Astrocyte (in vitro differentiated cells and primary cell): ENCODE measurements around the gene MYO15A. TPM values are rescaled to one million over a fixed set of nuclear protein-coding genes. Genes with fewer than 3 reads are reported as not detected.

Experiments
- DNase-seq: peaks from one replicate; pipeline ENCODE4 v3.0.0-alpha.2; 2010; ENCODE audit warnings: low read depth
- FAIRE-seq: peaks from 2 replicates; lab custom pipeline; 2011; peaks lifted over from hg19 to GRCh38; lab: Jason Lieb, UNC
- H2AFZ ChIP-seq: 2 replicates; pipeline ENCODE4 v1.6.0; 2012; ENCODE audit warnings: low read depth, low read length, inconsistent platforms
- H3K27ac ChIP-seq: 2 replicates; pipeline ENCODE4 v1.5.1; 2011; ENCODE audit warnings: low read depth, low read length, inconsistent platforms
- H3K27me3 ChIP-seq: 2 replicates; pipeline ENCODE4 v1.6.0; 2011; ENCODE audit warnings: low read length, inconsistent platforms; ENCODE audit not compliant: insufficient read depth
- H3K36me3 ChIP-seq: 2 replicates; pipeline ENCODE4 v1.5.1; 2011; ENCODE audit warnings: low read length, inconsistent platforms; ENCODE audit not compliant: insufficient read depth
- H3K4me1 ChIP-seq: 2 replicates; pipeline ENCODE4 v1.5.1; 2011; ENCODE audit warnings: low read length, inconsistent platforms; ENCODE audit not compliant: insufficient read depth
- H3K4me2 ChIP-seq: 2 replicates; pipeline ENCODE4 v1.6.0; 2012; ENCODE audit warnings: low read length, inconsistent platforms
- H3K4me3 ChIP-seq: 2 replicates; pipeline ENCODE4 v1.5.1; 2011; ENCODE audit warnings: low read depth, mild to moderate bottlenecking, low read length, inconsistent platforms; ENCODE audit not compliant: insufficient read depth
- H3K79me2 ChIP-seq: 2 replicates; pipeline ENCODE4 v1.6.0; 2012; ENCODE audit warnings: mild to moderate bottlenecking, low read length, inconsistent platforms; ENCODE audit not compliant: insufficient read depth
- H3K9ac ChIP-seq: 2 replicates; pipeline ENCODE4 v1.6.0; 2012; ENCODE audit warnings: mild to moderate bottlenecking, low read length, inconsistent platforms
- H3K9me3 ChIP-seq: 2 replicates; pipeline ENCODE4 v1.5.1; 2012; ENCODE audit warnings: low read depth, mild to moderate bottlenecking, low read length, inconsistent platforms; ENCODE audit not compliant: insufficient read depth
- H4K20me1 ChIP-seq: 2 replicates; pipeline ENCODE4 v1.6.0; 2012; ENCODE audit warnings: low read length, inconsistent platforms; ENCODE audit not compliant: insufficient read depth
- H3K27ac Mint-ChIP-seq: one replicate; pipeline ENCODE4 v1.8.0; 2021; ENCODE audit warnings: mild to moderate bottlenecking, mixed read lengths; ENCODE audit not compliant: unreplicated experiment
- H3K27me3 Mint-ChIP-seq: one replicate; pipeline ENCODE4 v1.8.0; 2021; ENCODE audit warnings: low read depth, mixed read lengths; ENCODE audit not compliant: unreplicated experiment
- H3K36me3 Mint-ChIP-seq: one replicate; pipeline ENCODE4 v1.8.0; 2021; ENCODE audit warnings: low read depth, mixed read lengths; ENCODE audit not compliant: unreplicated experiment
- H3K4me1 Mint-ChIP-seq: one replicate; pipeline ENCODE4 v1.8.0; 2021; ENCODE audit warnings: low read depth, mixed read lengths; ENCODE audit not compliant: unreplicated experiment
- H3K4me3 Mint-ChIP-seq: one replicate; pipeline ENCODE4 v1.8.0; 2021; ENCODE audit warnings: mild to moderate bottlenecking, moderate library complexity, mixed read lengths; ENCODE audit not compliant: unreplicated experiment
- H3K9me3 Mint-ChIP-seq: one replicate; pipeline ENCODE4 v1.8.0; 2021; ENCODE audit warnings: mild to moderate bottlenecking, mixed read lengths; ENCODE audit not compliant: unreplicated experiment
- CTCF ChIP-seq: IDR thresholded peaks from 2 replicates; pipeline ENCODE4 v1.5.1; 2011; ENCODE audit warnings: low read depth, mild to moderate bottlenecking, inconsistent platforms, low read length, moderate library complexity; ENCODE audit not compliant: insufficient read depth
- EZH2 ChIP-seq: IDR thresholded peaks from 2 replicates; pipeline ENCODE4 v1.6.1; 2012; ENCODE audit warnings: mild to moderate bottlenecking, low read length, inconsistent platforms; ENCODE audit not compliant: insufficient read depth
- total RNA-seq: library from RNA; stranded (reverse); gene quantifications from 2 replicates; pipeline ENCODE4 v1.2.1, GENCODE V29; 2021

The MYO15A gene
- total RNA-seq, 1 donor from 2014 or later = 0.32 TPM

GRCh38 chr17:18155179-18155578 is 46.6 kb downstream of the MYO15A start:
- Histone ChIP-seq H4K20me1 (no peaks in the 10 kb centered on the region), H3K36me3 (no peaks in the 10 kb centered on the region), H3K27ac (no peak overlapping the region), H3K9ac (no peak overlapping the region), H3K4me2 (no peak overlapping the region), H3K27me3 (no peaks in the 10 kb centered on the region), H2AFZ (no peak overlapping the region), H3K79me2 (no peaks in the 10 kb centered on the region), H3K4me1 (peaks cover 13% of the 10 kb centered on the region), H3K9me3 (peaks cover 3% of the 10 kb centered on the region), H3K4me3 (no peak overlapping the region)
- H3K4me3 Mint-ChIP-seq = no peak overlapping the region
- H3K36me3 Mint-ChIP-seq = no peaks in the 10 kb centered on the region
- no peak overlapping the region for H3K27ac Mint-ChIP-seq
- DNase-seq (no peak), FAIRE-seq (no peak)
- H3K4me1 Mint-ChIP-seq = peaks cover 5% of the 10 kb centered on the region
- TF ChIP-seq CTCF = no peak
- no peak for TF ChIP-seq EZH2
- peaks cover 19% of the 10 kb centered on the region for H3K27me3 Mint-ChIP-seq
- H3K9me3 Mint-ChIP-seq = no peaks in the 10 kb centered on the region

- Histone ChIP-seq H3K27me3 (no peaks in the 10 kb centered on the region), H3K27ac (no peak overlapping the region), H3K9ac (no peak overlapping the region), H3K4me2 (no peak overlapping the region), H3K79me2 (no peaks in the 10 kb centered on the region), H3K36me3 (no peaks in the 10 kb centered on the region), H3K9me3 (peaks cover 3% of the 10 kb centered on the region), H3K4me1 (peaks cover 13% of the 10 kb centered on the region), H3K4me3 (no peak overlapping the region), H4K20me1 (no peaks in the 10 kb centered on the region), H2AFZ (no peak overlapping the region)
- Mint-ChIP-seq H3K27ac (no peak overlapping the region), H3K4me1 (peaks cover 5% of the 10 kb centered on the region), H3K4me3 (no peak overlapping the region), H3K9me3 (no peaks in the 10 kb centered on the region), H3K27me3 (peaks cover 19% of the 10 kb centered on the region), H3K36me3 (no peaks in the 10 kb centered on the region)
- TF ChIP-seq EZH2 = no peak
- TF ChIP-seq CTCF = no peak
- no peak for FAIRE-seq
- no peak for DNase-seq
Measured at GRCh38 chr17:18156171-18156975, 47.8 kb downstream of the MYO15A start.

GRCh38 chr17:18156976-18157280 is 48.4 kb downstream of the MYO15A start:
- Histone ChIP-seq H3K9ac (no peak overlapping the region), H3K36me3 (no peaks in the 10 kb centered on the region), H3K27ac (no peak overlapping the region), H3K27me3 (no peaks in the 10 kb centered on the region), H3K9me3 (peaks cover 3% of the 10 kb centered on the region), H3K4me3 (no peak overlapping the region), H3K79me2 (no peaks in the 10 kb centered on the region), H4K20me1 (no peaks in the 10 kb centered on the region), H2AFZ (no peak overlapping the region), H3K4me2 (no peak overlapping the region), H3K4me1 (peaks cover 13% of the 10 kb centered on the region)
- no peaks in the 10 kb centered on the region for H3K36me3 Mint-ChIP-seq
- H3K27ac Mint-ChIP-seq = no peak overlapping the region
- H3K4me1 Mint-ChIP-seq = peaks cover 10% of the 10 kb centered on the region
- H3K4me3 Mint-ChIP-seq = no peak overlapping the region
- H3K27me3 Mint-ChIP-seq = peaks cover 21% of the 10 kb centered on the region
- H3K9me3 Mint-ChIP-seq = no peaks in the 10 kb centered on the region
- TF ChIP-seq CTCF (no peak), EZH2 (no peak)
- FAIRE-seq (no peak), DNase-seq (no peak)
